ENCODE data around the gene KIF5C.

KIF5C gene

DNA sequence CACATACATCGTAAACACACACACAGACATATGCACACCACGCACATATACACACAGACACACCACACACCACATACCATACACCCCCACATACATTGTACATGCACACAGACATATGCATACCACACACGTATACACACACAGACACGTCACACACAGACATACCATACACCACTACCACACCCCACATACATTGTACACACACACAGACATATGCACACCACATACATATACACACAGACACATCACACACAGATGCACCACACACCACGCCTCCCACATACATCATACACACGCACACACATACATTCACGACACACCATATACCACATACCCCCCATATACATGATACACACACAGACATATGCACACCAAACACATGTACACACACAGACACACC lies 58.4 kb downstream of the KIF5C start:
- H3K27me3 ChIP-seq (ENCODE audit: control insufficient read depth, insufficient read depth, low read length), result no peaks in the 10 kb centered on the region
- H3K4me3 ChIP-seq (ENCODE audit: low read length), result no peak overlapping the region
- no peaks in the 10 kb centered on the region for H3K36me3 ChIP-seq (ENCODE audit: control insufficient read depth, insufficient read depth, low read length)
- H3K9ac ChIP-seq (ENCODE audit: low read length), result no peak overlapping the region
- H3K4me1 ChIP-seq (ENCODE audit: control insufficient read depth, insufficient read depth, low read length), result no peaks in the 10 kb centered on the region
- no peak overlapping the region for H3K27ac ChIP-seq (ENCODE audit: low read depth, low read length)

DNA sequence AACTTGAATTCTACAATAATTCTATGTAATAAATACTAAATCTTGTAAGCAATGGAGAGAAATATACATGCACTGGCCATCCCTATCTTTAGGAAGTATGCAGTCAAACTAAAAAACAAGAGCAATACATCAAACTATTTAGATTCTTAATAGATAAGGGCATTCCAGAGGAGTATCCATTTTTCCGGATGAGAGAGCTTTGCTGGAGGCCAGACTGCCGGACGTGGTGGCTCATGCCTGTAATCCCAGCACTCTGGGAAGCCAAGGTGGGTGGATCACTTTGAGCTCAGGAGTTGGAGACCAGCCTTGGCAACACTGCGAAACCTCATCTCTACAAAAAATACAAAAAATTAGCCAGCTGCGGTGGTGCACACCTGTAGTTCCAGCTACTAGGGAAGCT lies 60.8 kb downstream of the KIF5C start:
- H3K36me3 ChIP-seq (ENCODE audit: control insufficient read depth, insufficient read depth, low read length), result no peaks in the 10 kb centered on the region
- no peak overlapping the region for H3K27ac ChIP-seq (ENCODE audit: low read depth, low read length)
- no peak overlapping the region for H3K4me3 ChIP-seq (ENCODE audit: low read length)
- H3K9ac ChIP-seq (ENCODE audit: low read length), result no peak overlapping the region
- no peaks in the 10 kb centered on the region for H3K4me1 ChIP-seq (ENCODE audit: control insufficient read depth, insufficient read depth, low read length)
- H3K27me3 ChIP-seq (ENCODE audit: control insufficient read depth, insufficient read depth, low read length), result no peaks in the 10 kb centered on the region

DNA sequence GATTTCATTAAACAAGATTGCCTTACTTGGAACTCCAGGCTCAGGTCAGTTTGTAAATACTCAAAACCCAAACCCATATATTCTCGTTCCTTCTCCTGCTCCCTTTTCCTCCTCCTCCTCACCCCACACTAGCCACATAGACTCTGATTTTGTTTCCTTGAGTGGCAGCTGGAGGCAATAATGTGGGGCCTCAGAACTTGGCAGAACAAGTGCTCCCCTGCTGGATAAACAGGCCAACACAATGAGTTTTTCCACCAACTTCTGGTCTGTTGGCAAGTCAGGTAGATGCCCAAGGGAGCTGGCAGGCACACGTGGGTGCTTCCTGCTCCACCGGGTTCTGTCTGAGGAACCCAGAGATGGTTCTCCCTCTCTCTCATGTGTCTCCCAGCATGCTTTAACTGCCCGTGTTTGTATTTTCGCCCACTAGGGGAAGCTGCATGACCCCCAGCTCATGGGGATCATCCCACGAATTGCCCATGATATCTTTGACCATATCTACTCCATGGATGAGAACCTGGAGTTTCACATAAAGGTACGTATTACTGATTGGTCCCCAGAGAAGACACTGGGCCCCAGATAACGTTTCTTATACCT lies 61.9 kb downstream of the KIF5C start:
- no peak overlapping the region for H3K27ac ChIP-seq (ENCODE audit: low read depth, low read length)
- no peaks in the 10 kb centered on the region for H3K36me3 ChIP-seq (ENCODE audit: control insufficient read depth, insufficient read depth, low read length)
- H3K27me3 ChIP-seq (ENCODE audit: control insufficient read depth, insufficient read depth, low read length), result no peaks in the 10 kb centered on the region
- no peak overlapping the region for H3K9ac ChIP-seq (ENCODE audit: low read length)
- no peak overlapping the region for H3K4me3 ChIP-seq (ENCODE audit: low read length)
- H3K4me1 ChIP-seq (ENCODE audit: control insufficient read depth, insufficient read depth, low read length), result no peaks in the 10 kb centered on the region

DNA sequence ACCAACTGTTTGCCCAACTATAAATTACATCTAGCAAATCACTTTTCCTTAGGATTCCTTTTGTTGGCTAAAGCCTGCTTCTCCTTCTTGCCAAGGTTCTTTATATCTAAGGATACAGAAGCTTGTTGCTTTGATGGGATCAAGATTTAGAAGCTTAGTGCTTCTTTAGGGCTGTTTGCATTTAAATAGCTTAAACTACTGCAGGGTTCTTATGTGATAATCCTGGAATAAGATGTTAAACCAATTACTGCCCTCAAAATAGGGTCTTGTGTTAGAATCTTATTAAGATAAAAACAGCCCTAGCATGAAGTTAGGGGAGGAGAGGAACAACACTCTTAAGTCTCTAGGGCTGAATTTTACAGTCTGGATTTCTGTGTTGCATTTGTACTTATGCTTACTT lies 64.2 kb downstream of the KIF5C start:
- no peaks in the 10 kb centered on the region for H3K36me3 ChIP-seq (ENCODE audit: control insufficient read depth, insufficient read depth, low read length)
- H3K4me3 ChIP-seq (ENCODE audit: low read length), result no peak overlapping the region
- no peaks in the 10 kb centered on the region for H3K4me1 ChIP-seq (ENCODE audit: control insufficient read depth, insufficient read depth, low read length)

DNA sequence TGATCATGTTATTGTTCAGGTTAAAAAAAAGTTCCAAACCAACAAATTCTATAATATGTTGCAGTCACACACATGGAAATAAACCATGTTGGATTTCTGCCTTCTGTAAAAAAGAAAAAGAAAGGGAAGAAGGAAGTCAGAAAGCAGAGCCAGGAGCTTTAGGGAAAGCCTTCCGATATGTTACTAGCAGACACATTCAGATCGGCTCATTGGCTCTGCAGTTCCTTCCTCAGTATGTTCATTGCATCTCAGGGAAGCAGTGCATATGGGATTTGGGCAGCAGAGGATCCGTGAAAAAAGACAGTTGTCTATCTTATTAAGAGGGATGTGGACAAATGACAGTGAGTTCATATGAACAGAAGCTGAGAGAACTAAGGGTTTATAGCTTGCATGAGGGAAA lies 68.1 kb downstream of the KIF5C start:
- no peaks in the 10 kb centered on the region for H3K4me1 ChIP-seq (ENCODE audit: control insufficient read depth, insufficient read depth, low read length)
- H3K9ac ChIP-seq (ENCODE audit: low read length), result no peak overlapping the region
- no peaks in the 10 kb centered on the region for H3K36me3 ChIP-seq (ENCODE audit: control insufficient read depth, insufficient read depth, low read length)
- no peaks in the 10 kb centered on the region for H3K27me3 ChIP-seq (ENCODE audit: control insufficient read depth, insufficient read depth, low read length)
- no peak overlapping the region for H3K27ac ChIP-seq (ENCODE audit: low read depth, low read length)
- H3K4me3 ChIP-seq (ENCODE audit: low read length), result no peak overlapping the region

More for the DNA sequence above, 64.2 kb downstream of the KIF5C start:
- no peak overlapping the region for H3K9ac ChIP-seq (ENCODE audit: low read length)
- H3K27me3 ChIP-seq (ENCODE audit: control insufficient read depth, insufficient read depth, low read length), result no peaks in the 10 kb centered on the region
- H3K27ac ChIP-seq (ENCODE audit: low read depth, low read length), result no peak overlapping the region

DNA sequence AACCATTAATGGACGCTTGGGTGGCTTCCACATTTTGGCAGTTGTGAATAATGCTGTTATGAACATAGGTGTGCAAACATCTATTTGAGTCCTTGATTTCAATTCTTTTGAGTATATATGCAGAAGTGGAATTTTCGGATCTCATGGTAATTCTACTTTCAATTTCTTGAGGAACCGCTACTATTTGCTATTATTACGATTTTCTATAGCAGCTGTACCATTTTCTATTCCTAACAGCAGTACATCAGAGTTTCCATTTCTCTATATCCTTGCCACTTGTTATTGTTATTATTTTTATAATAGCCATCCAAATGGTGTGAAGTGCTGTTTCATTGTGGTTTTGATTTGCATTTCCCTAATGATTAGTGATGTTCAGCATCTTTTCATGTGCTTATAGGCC lies 69.5 kb downstream of the KIF5C start:
- Histone ChIP-seq H3K4me3 (ENCODE audit: low read length) (no peak overlapping the region), H3K27me3 (ENCODE audit: control insufficient read depth, insufficient read depth, low read length) (no peaks in the 10 kb centered on the region), H3K4me1 (ENCODE audit: control insufficient read depth, insufficient read depth, low read length) (no peaks in the 10 kb centered on the region), H3K9ac (ENCODE audit: low read length) (no peak overlapping the region), H3K36me3 (ENCODE audit: control insufficient read depth, insufficient read depth, low read length) (no peaks in the 10 kb centered on the region), H3K27ac (ENCODE audit: low read depth, low read length) (no peak overlapping the region)

DNA sequence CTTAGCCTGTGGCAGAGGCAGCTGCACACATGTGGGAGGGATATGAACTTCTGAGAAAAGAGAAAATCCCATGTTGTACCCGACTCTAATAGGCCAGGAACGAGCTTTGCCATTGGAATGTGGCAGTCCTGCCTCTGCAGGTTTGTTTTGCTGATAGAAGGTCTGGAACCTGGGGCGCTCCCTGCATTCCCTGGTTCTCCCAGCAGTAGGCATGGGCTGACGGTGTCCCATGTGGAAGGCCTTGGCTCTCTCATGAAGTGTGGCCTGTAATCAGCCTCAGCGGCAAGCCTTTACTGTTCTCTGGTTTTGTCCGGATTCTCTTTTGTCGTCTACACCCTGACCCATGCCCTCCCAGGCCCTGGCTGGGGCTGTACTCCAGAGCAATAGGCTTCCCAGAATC lies 72.3 kb downstream of the KIF5C start:
- H3K4me3 ChIP-seq (ENCODE audit: low read length), result no peak overlapping the region
- no peak overlapping the region for H3K9ac ChIP-seq (ENCODE audit: low read length)
- no peak overlapping the region for H3K27ac ChIP-seq (ENCODE audit: low read depth, low read length)
- no peaks in the 10 kb centered on the region for H3K4me1 ChIP-seq (ENCODE audit: control insufficient read depth, insufficient read depth, low read length)
- H3K36me3 ChIP-seq (ENCODE audit: control insufficient read depth, insufficient read depth, low read length), result no peaks in the 10 kb centered on the region
- no peaks in the 10 kb centered on the region for H3K27me3 ChIP-seq (ENCODE audit: control insufficient read depth, insufficient read depth, low read length)

DNA sequence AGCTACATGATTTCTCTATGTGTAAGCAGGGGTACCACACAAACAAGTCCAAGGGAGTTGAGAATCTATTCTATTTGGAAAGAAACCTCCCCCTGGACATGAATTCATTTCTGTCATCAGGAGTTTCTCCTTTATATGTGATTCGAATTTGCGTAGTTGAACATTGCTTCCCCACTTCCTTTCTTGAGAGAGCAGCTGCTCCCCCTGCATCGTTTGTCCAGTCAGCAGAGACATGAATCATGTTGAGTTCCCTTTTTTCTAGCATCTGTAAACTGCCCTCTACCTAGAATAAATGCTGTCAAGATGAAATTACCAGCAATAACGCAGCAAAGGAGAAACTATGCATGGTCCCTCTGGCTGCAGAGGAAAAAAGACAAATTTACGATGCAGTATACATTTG lies 73.8 kb downstream of the KIF5C start:
- Histone ChIP-seq H3K4me1 (ENCODE audit: control insufficient read depth, insufficient read depth, low read length) (no peaks in the 10 kb centered on the region), H3K27me3 (ENCODE audit: control insufficient read depth, insufficient read depth, low read length) (no peaks in the 10 kb centered on the region), H3K9ac (ENCODE audit: low read length) (no peak overlapping the region), H3K36me3 (ENCODE audit: control insufficient read depth, insufficient read depth, low read length) (no peaks in the 10 kb centered on the region), H3K4me3 (ENCODE audit: low read length) (no peak overlapping the region), H3K27ac (ENCODE audit: low read depth, low read length) (no peak overlapping the region)

DNA sequence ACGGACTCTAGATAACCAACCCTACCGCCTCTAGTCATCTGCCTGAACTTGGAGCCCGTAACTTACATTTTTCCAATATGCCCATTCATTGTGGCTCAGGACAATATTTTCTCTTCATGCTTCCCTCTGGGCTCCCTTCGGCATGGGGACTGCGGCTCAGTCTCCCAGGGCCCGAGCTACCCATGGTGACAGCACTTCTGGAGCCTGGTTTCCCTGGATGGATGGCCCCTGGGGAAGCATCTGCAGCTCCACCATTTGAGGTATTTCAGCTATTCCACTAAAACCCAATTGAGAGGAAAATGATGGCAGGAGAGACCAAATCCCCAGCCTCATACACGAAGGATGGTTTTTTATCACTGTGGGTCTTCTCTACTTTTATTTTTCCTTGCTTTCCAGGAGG lies 74.3 kb downstream of the KIF5C start:
- H3K27ac ChIP-seq (ENCODE audit: low read depth, low read length), result no peak overlapping the region
- H3K27me3 ChIP-seq (ENCODE audit: control insufficient read depth, insufficient read depth, low read length), result no peaks in the 10 kb centered on the region
- H3K36me3 ChIP-seq (ENCODE audit: control insufficient read depth, insufficient read depth, low read length), result no peaks in the 10 kb centered on the region
- H3K4me1 ChIP-seq (ENCODE audit: control insufficient read depth, insufficient read depth, low read length), result no peaks in the 10 kb centered on the region
- no peak overlapping the region for H3K9ac ChIP-seq (ENCODE audit: low read length)
- no peak overlapping the region for H3K4me3 ChIP-seq (ENCODE audit: low read length)

DNA sequence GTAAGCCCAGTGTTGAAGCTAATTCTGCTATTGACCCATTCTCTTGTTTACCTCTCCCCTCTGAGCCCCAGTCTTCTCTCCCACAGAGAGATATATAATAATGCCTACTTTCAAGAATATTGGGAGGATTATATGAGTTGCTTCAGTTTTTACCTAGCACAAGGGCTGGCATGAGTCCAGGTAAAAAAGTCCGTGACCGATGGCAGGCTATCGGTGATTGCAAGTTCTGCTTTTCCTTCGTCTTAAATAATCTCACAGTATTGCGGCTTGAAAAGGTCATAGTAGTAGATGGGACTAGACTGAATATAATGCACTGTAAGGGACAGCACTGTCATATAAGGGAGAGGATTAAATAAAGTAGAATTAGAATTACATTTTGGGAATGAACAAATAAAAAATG lies 77.6 kb downstream of the KIF5C start:
- Histone ChIP-seq H3K4me1 (ENCODE audit: control insufficient read depth, insufficient read depth, low read length) (no peaks in the 10 kb centered on the region), H3K27me3 (ENCODE audit: control insufficient read depth, insufficient read depth, low read length) (no peaks in the 10 kb centered on the region), H3K4me3 (ENCODE audit: low read length) (no peak overlapping the region), H3K27ac (ENCODE audit: low read depth, low read length) (no peak overlapping the region), H3K36me3 (ENCODE audit: control insufficient read depth, insufficient read depth, low read length) (no peaks in the 10 kb centered on the region), H3K9ac (ENCODE audit: low read length) (no peak overlapping the region)

DNA sequence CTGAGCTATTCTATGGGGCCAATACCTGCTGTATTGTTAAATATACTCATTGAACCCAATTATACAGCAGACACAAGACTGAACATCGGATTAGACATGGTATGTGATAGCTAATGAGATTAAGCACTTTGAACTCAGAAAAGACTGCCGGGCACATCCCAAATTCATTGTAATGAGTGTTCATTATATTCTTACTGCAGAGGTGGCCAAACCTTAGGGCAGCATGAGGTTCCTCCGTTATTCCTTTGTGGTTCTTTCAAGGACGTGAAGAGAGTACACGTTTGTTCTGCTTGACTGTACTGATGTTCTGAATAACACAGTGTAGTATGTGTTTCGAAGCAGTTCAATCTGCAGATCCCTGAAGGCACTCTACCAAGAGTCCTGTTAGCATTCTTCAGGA lies 78.4 kb downstream of the KIF5C start:
- H3K27me3 ChIP-seq (ENCODE audit: control insufficient read depth, insufficient read depth, low read length), result no peaks in the 10 kb centered on the region
- no peaks in the 10 kb centered on the region for H3K36me3 ChIP-seq (ENCODE audit: control insufficient read depth, insufficient read depth, low read length)
- no peak overlapping the region for H3K4me3 ChIP-seq (ENCODE audit: low read length)
- no peak overlapping the region for H3K27ac ChIP-seq (ENCODE audit: low read depth, low read length)
- no peaks in the 10 kb centered on the region for H3K4me1 ChIP-seq (ENCODE audit: control insufficient read depth, insufficient read depth, low read length)
- H3K9ac ChIP-seq (ENCODE audit: low read length), result no peak overlapping the region

DNA sequence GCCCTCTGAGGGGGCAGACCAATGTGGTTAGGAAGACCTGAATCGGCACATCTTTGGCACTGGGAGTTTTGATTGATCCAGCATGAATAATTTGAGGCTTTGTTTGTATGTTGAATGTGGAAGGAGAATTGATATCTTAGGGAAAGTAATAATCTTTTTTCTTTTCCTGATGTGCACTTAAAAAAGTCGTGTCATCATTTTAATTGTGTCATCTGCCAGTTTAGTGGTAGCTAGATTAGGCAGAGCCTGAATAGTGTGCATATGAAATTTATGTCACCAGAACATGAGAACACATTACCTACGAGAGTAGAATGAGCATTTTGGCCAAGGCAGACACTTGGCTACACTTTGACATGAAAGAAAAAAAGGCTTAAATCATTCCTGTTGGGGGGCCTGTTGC lies 79.5 kb downstream of the KIF5C start:
- H3K27ac ChIP-seq (ENCODE audit: low read depth, low read length), result no peak overlapping the region
- no peaks in the 10 kb centered on the region for H3K36me3 ChIP-seq (ENCODE audit: control insufficient read depth, insufficient read depth, low read length)
- no peak overlapping the region for H3K4me3 ChIP-seq (ENCODE audit: low read length)
- no peaks in the 10 kb centered on the region for H3K27me3 ChIP-seq (ENCODE audit: control insufficient read depth, insufficient read depth, low read length)
- no peaks in the 10 kb centered on the region for H3K4me1 ChIP-seq (ENCODE audit: control insufficient read depth, insufficient read depth, low read length)
- H3K9ac ChIP-seq (ENCODE audit: low read length), result no peak overlapping the region

DNA sequence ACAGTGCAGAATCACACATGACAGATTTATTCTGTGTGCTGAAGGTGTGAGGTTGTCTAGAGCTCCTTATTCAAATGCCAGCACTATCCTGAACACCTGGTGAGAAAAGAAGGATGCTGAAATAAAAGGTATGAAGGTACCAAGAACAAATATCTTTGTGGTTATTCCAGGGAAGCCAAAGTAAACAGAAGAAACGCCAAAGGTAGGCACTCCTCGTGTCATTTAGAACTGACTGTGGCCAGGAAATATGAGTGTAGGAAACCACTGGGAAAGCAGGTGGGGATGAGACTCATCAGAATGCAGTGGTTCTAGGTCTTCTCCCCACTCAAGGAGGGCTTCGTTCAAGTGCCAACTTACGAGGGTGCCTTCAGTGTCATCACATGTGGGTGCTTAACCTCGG lies 80.8 kb downstream of the KIF5C start:
- Histone ChIP-seq H3K9ac (ENCODE audit: low read length) (no peak overlapping the region), H3K27me3 (ENCODE audit: control insufficient read depth, insufficient read depth, low read length) (no peaks in the 10 kb centered on the region), H3K36me3 (ENCODE audit: control insufficient read depth, insufficient read depth, low read length) (no peaks in the 10 kb centered on the region), H3K4me3 (ENCODE audit: low read length) (no peak overlapping the region), H3K27ac (ENCODE audit: low read depth, low read length) (no peak overlapping the region), H3K4me1 (ENCODE audit: control insufficient read depth, insufficient read depth, low read length) (no peaks in the 10 kb centered on the region)
